Nephron (organoid): ENCODE measurements around the gene CORO6.

Experiments used
- H3K27ac Mint-ChIP-seq, 3 experiments: 2 replicates each; pipeline ENCODE4 v1.8.0; 2020; ENCODE audit warnings: mixed read lengths in 3 of 3, mild to moderate bottlenecking in 2 of 3, moderate library complexity in 1 of 3
- H3K27me3 Mint-ChIP-seq: 2 replicates; pipeline ENCODE4 v1.8.0; 2021; ENCODE audit warnings: low read depth, mild to moderate bottlenecking, moderate library complexity, mixed read lengths
- H3K36me3 Mint-ChIP-seq: 2 replicates; pipeline ENCODE4 v1.8.0; 2020; ENCODE audit warnings: low read depth, mixed read lengths
- H3K4me1 Mint-ChIP-seq: 2 replicates; pipeline ENCODE4 v1.8.0; 2020; ENCODE audit warnings: mixed read lengths
- H3K4me3 Mint-ChIP-seq, 3 experiments: 2 replicates each; pipeline ENCODE4 v1.8.0; 2020; ENCODE audit warnings: mild to moderate bottlenecking in 3 of 3, mixed read lengths in 3 of 3, moderate library complexity in 2 of 3
- H3K9me3 Mint-ChIP-seq: 2 replicates; pipeline ENCODE4 v1.8.0; 2020; ENCODE audit warnings: mixed read lengths
- TF ChIP-seq, protein P1 (sequence below), 3 experiments: fragments of 200-600 bp; sonication (generic); IDR thresholded peaks; one replicate each; pipeline ENCODE4 v1.5.0; 2021; ENCODE audit warnings: antibody characterized with exemption in 3 of 3; ENCODE audit not compliant: unreplicated experiment in 3 of 3

The CORO6 gene

GRCh38 chr17:29618272-29619065 lies 4.2 kb downstream of the CORO6 start:
- peaks cover 31% of the 10 kb centered on the region for H3K4me1 Mint-ChIP-seq
- no peaks in the 10 kb centered on the region for H3K9me3 Mint-ChIP-seq
- H3K4me3 Mint-ChIP-seq, result no peak overlapping the region
- TF ChIP-seq, protein P1, sequence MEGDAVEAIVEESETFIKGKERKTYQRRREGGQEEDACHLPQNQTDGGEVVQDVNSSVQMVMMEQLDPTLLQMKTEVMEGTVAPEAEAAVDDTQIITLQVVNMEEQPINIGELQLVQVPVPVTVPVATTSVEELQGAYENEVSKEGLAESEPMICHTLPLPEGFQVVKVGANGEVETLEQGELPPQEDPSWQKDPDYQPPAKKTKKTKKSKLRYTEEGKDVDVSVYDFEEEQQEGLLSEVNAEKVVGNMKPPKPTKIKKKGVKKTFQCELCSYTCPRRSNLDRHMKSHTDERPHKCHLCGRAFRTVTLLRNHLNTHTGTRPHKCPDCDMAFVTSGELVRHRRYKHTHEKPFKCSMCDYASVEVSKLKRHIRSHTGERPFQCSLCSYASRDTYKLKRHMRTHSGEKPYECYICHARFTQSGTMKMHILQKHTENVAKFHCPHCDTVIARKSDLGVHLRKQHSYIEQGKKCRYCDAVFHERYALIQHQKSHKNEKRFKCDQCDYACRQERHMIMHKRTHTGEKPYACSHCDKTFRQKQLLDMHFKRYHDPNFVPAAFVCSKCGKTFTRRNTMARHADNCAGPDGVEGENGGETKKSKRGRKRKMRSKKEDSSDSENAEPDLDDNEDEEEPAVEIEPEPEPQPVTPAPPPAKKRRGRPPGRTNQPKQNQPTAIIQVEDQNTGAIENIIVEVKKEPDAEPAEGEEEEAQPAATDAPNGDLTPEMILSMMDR (IDR thresholded peaks at IDR 0.05; ENCODE audit: unreplicated experiment in 3 of 3), result peak in 1 of 3 experiments; percentile 5
- no peak overlapping the region for H3K27ac Mint-ChIP-seq
- peaks cover 92% of the 10 kb centered on the region for H3K27me3 Mint-ChIP-seq
- peaks cover 3% of the 10 kb centered on the region for H3K36me3 Mint-ChIP-seq

GRCh38 chr17:29617481-29618271 lies 5.0 kb downstream of the CORO6 start:
- Mint-ChIP-seq H3K4me1 (peaks cover 31% of the 10 kb centered on the region), H3K27ac (no peak overlapping the region), H3K36me3 (peaks cover 3% of the 10 kb centered on the region), H3K9me3 (no peaks in the 10 kb centered on the region), H3K27me3 (peaks cover 86% of the 10 kb centered on the region), H3K4me3 (peak overlapping the region in 2 of 3 experiments; percentile 16 to 80)
- TF ChIP-seq, protein P1 (IDR thresholded peaks at IDR 0.05; ENCODE audit: unreplicated experiment in 3 of 3), result peak; percentile 33 to 57 (median 56)

DNA sequence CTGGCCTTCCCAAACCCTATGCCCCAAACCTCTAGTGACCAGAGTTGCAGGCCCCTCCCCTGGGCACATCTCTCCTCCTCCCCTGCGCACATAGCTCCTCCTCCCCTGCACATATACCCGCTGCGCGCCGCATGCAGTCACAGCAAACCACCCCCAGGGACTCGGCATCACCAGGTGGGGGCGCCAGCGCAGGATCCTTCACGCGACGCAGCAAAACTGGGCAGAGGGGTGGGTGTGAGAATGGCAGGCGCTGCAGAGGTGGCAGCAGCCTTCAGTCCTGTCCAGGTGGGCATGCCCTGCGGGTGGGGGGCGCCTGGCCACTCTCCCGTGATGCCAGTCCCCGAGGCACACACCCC lies 5.6 kb downstream of the CORO6 start:
- Mint-ChIP-seq H3K27me3 (peaks cover 80% of the 10 kb centered on the region), H3K9me3 (no peaks in the 10 kb centered on the region), H3K27ac (no peak overlapping the region), H3K4me3 (peak overlapping the region; percentile 53 to 80 (median 67)), H3K4me1 (peaks cover 31% of the 10 kb centered on the region), H3K36me3 (peaks cover 3% of the 10 kb centered on the region)
- TF ChIP-seq, protein P1 (IDR thresholded peaks at IDR 0.05; ENCODE audit: unreplicated experiment in 3 of 3), result peak; percentile 31 to 51 (median 39)

- Mint-ChIP-seq H3K27ac (no peak overlapping the region), H3K9me3 (no peaks in the 10 kb centered on the region), H3K4me1 (peaks cover 26% of the 10 kb centered on the region), H3K4me3 (peak overlapping the region; percentile 80 to 87 (median 84)), H3K27me3 (peaks cover 74% of the 10 kb centered on the region), H3K36me3 (peaks cover 3% of the 10 kb centered on the region)
- TF ChIP-seq, protein P1 (IDR thresholded peaks at IDR 0.05; ENCODE audit: unreplicated experiment in 3 of 3), result no peak
These were observed 6.2 kb downstream of the CORO6 start for GRCh38 chr17:29616300-29617048.

DNA sequence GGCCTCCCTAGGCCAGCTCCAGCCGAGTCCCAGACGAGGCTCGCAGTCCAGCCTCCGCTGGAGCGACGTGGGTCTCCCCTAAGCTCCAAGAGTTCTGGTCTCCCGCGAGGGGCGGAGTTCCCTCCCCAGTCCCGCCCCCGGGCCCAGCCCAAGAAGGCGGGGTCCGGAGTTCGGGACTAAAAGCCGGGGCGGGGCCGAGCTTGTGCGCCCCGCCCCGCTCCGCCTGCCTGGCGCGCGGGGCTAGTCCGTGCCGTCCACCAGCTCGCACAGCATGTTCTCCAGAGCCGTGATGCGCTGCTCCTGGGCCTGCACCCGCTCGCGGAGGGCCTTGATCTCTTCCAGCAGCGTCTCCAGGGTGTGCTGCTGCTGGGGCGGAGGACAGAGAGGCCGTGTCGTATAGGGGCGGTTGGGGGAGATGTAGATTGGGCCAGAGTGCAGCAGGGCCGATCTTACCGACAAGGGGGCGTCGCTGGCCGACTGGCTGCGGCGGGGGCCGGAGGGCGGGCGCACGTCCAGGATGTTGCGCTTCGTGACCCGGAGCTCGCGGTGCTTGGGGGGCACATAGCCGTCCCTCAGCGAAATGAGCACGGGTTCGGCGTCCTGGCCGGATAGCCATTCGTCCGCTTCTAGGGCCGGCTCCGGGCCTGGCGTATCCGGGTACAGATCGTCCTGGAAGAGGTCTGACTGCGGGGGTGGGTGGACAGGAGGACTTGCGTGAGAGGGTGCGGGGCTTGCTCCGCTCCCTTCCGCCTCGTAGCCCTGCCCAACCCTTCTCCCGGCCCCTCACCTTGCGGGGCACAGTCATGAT lies 7.0 kb downstream of the CORO6 start:
- TF ChIP-seq, protein P1 (IDR thresholded peaks at IDR 0.05; ENCODE audit: unreplicated experiment in 3 of 3), result no peak
- peaks cover 7% of the 10 kb centered on the region for H3K36me3 Mint-ChIP-seq
- peaks cover 26% of the 10 kb centered on the region for H3K4me1 Mint-ChIP-seq
- peaks cover 66% of the 10 kb centered on the region for H3K27me3 Mint-ChIP-seq
- H3K9me3 Mint-ChIP-seq, result no peaks in the 10 kb centered on the region
- H3K27ac Mint-ChIP-seq, result no peak overlapping the region
- H3K4me3 Mint-ChIP-seq, result peak overlapping the region; percentile 80 to 87 (median 84)
